Measurements from ENCODE around the gene COMMD8. TPM values are rescaled to one million over a fixed set of nuclear protein-coding genes. Genes with fewer than 3 reads are reported as not detected.

The COMMD8 gene
- total RNA-seq = 1 to 10 TPM; 4.4 to 5.4 TPM
- 27.1 TPM for polyA plus RNA-seq (2013, experiment 1 of 2)
- 27.3 TPM for polyA plus RNA-seq (2013, experiment 2 of 2)
- total RNA-seq = 6.5 to 40.1 (median 19.0) reads per million in 172 experiments

- peak; percentile 93 to 99 (median 96) for DNase-seq
- no peaks in the 10 kb centered on the region for H3K9me3 Mint-ChIP-seq
- no peaks in the 10 kb centered on the region for H3K9me3 ChIP-seq (ENCODE audit: control insufficient read depth in 1 of 2, insufficient read depth in 1 of 2, low read length in 2 of 2)
- H3K27ac ChIP-seq (ENCODE audit: low read depth in 1 of 2, low read length in 2 of 2) = peak within 1 kb of the TSS; percentile 43 to 63
- CTCF ChIA-PET = interaction anchor here (0.7 to 1.7 kb wide), 3 partner anchors 12 to 22 kb away, joined by 3 to 7 read pairs (median 4); partner anchors contain the start of gene ATP10D
- peaks cover 6% of the 10 kb centered on the region for H3K36me3 ChIP-seq (ENCODE audit: insufficient read depth, low read length)
- peaks cover 51% of the 10 kb centered on the region for H3K4me1 Mint-ChIP-seq (ENCODE audit: low read depth)
- H3K4me3 ChIP-seq (ENCODE audit: low read length) = peak within 1 kb of the TSS; percentile 86
- peak within 1 kb of the TSS; percentile 93 for H3K4me3 Mint-ChIP-seq
- intact Hi-C loops (cut with DNase I, micrococcal nuclease) = loop anchor here (1.0 to 10.0 kb wide), 4 partner anchors 22 to 871 kb away; partner anchors contain the start of genes ATP10D (in 1 of the 2), CNGA1 (in 1 of the 2), NFXL1 (in 1 of the 2) and NIPAL1 (in 1 of the 2)
- POLR2A ChIA-PET = interaction anchor here (0.7 to 2.3 kb wide), 6 partner anchors 10 to 451 kb away, joined by 3 to 36 read pairs (median 6); partner anchors contain the start of genes ATP10D and NFXL1
- peaks cover 16% of the 10 kb centered on the region for H3K4me1 ChIP-seq (ENCODE audit: insufficient read depth, low read length)
- H3K36me3 Mint-ChIP-seq (ENCODE audit: low read depth) = peaks cover 28% of the 10 kb centered on the region
- H3K27ac Mint-ChIP-seq = peak within 1 kb of the TSS; percentile 83
- TF ChIP-seq CTCF (IDR thresholded peaks at IDR 0.05) = no peak
- peak; percentile 89 for ATAC-seq (ENCODE audit: poor library complexity)
- H3K27me3 Mint-ChIP-seq = no peaks in the 10 kb centered on the region
- no peaks in the 10 kb centered on the region for H3K27me3 ChIP-seq (ENCODE audit: control insufficient read depth in 1 of 2, insufficient read depth in 2 of 2, low read length in 2 of 2)
Measured at GRCh38 chr4:47463235-47463956, at the start of gene COMMD8. Gene COMMD8 (minus strand): TSS chr4:47463702. CDS start chr4:47463651, 51 bp downstream.

- H3K4me1 Mint-ChIP-seq (ENCODE audit: low read depth) = peaks cover 12% of the 10 kb centered on the region
- no peaks in the 10 kb centered on the region for H3K27me3 ChIP-seq (ENCODE audit: control insufficient read depth in 1 of 2, insufficient read depth in 2 of 2, low read length in 2 of 2)
- no peak overlapping the region for H3K27ac Mint-ChIP-seq
- CTCF ChIA-PET = interaction anchor here (0.6 kb wide), 1 partner anchor 17 kb away, joined by 3 read pairs; no protein-coding TSS in a partner anchor
- no peaks in the 10 kb centered on the region for H3K36me3 ChIP-seq (ENCODE audit: insufficient read depth, low read length)
- H3K27ac ChIP-seq (ENCODE audit: low read depth in 1 of 2, low read length in 2 of 2) = no peak overlapping the region
- no peaks in the 10 kb centered on the region for H3K36me3 Mint-ChIP-seq (ENCODE audit: low read depth)
- TF ChIP-seq CTCF (IDR thresholded peaks at IDR 0.05) = no peak
- ATAC-seq (ENCODE audit: poor library complexity) (no peak), DNase-seq (peak in 3 of 14 experiments; percentile 23 to 35 (median 23))
- no peaks in the 10 kb centered on the region for H3K9me3 ChIP-seq (ENCODE audit: control insufficient read depth in 1 of 2, insufficient read depth in 1 of 2, low read length in 2 of 2)
- H3K9me3 Mint-ChIP-seq = no peaks in the 10 kb centered on the region
- no peak overlapping the region for H3K4me3 ChIP-seq (ENCODE audit: low read length)
- no peaks in the 10 kb centered on the region for H3K27me3 Mint-ChIP-seq
- no peak overlapping the region for H3K4me3 Mint-ChIP-seq
- POLR2A ChIA-PET = no interaction called here
- H3K4me1 ChIP-seq (ENCODE audit: insufficient read depth, low read length) = no peaks in the 10 kb centered on the region
- intact Hi-C loops (cut with DNase I, micrococcal nuclease) = no loop called here
Measured at GRCh38 chr4:47510506-47511143, 47.1 kb upstream of the COMMD8 start.

GRCh38 chr4:47505666-47506065 lies 42.2 kb upstream of the COMMD8 start:
- DNase-seq (no peak), ATAC-seq (ENCODE audit: poor library complexity) (no peak)
- H3K9me3 Mint-ChIP-seq = no peaks in the 10 kb centered on the region
- ChIA-PET CTCF (no interaction called here), POLR2A (no interaction called here)
- H3K27me3 Mint-ChIP-seq = no peaks in the 10 kb centered on the region
- Histone ChIP-seq H3K9me3 (ENCODE audit: control insufficient read depth in 1 of 2, insufficient read depth in 1 of 2, low read length in 2 of 2) (no peaks in the 10 kb centered on the region), H3K36me3 (ENCODE audit: insufficient read depth, low read length) (no peaks in the 10 kb centered on the region), H3K4me1 (ENCODE audit: insufficient read depth, low read length) (no peaks in the 10 kb centered on the region), H3K27me3 (ENCODE audit: control insufficient read depth in 1 of 2, insufficient read depth in 2 of 2, low read length in 2 of 2) (no peaks in the 10 kb centered on the region), H3K27ac (ENCODE audit: low read depth in 1 of 2, low read length in 2 of 2) (no peak overlapping the region), H3K4me3 (ENCODE audit: low read length) (no peak overlapping the region)
- intact Hi-C loops (cut with DNase I, micrococcal nuclease) = no loop called here
- TF ChIP-seq CTCF (IDR thresholded peaks at IDR 0.05) = no peak
- H3K27ac Mint-ChIP-seq = no peak overlapping the region
- no peak overlapping the region for H3K4me3 Mint-ChIP-seq
- no peaks in the 10 kb centered on the region for H3K36me3 Mint-ChIP-seq (ENCODE audit: low read depth)
- peaks cover 4% of the 10 kb centered on the region for H3K4me1 Mint-ChIP-seq (ENCODE audit: low read depth)
